ENCODE results near the gene BPIFA2.

Gene BPIFA2

DNA sequence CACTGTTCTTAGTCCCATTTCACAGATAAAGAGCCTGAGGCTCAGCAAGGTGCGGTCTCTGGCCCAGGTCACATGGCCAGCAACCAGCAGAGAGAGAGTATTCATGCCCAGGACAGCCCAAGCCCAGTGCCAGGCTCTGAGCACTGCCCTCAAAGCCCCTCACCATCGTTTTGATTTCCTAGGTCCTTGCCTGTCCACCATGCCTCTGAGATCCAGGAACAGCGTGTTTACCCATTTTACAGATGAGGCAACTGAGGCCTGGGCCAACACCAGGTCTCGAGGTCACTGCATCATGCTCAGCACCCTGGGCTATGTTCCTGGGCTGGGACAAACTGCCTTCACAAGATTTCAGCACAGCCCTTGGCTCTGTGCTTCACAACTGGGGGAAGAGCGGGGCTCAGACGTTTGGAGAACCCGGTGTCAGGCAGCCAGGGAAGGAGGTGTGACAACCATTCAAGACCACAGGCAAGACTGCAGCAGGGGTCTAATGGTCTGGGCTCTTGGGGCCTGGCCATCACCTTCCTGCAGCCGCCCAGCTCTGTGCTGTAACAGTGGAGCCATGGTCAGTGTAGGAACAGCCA lies 1.3 kb upstream of the BPIFA2 start:
- no peak overlapping the region for H3K4me3 ChIP-seq (ENCODE audit: low read depth, low read length)
- no peak for TF ChIP-seq CTCF (IDR thresholded peaks at IDR 0.05; ENCODE audit: borderline replicate concordance, insufficient read depth, low read depth, low read length)

DNA sequence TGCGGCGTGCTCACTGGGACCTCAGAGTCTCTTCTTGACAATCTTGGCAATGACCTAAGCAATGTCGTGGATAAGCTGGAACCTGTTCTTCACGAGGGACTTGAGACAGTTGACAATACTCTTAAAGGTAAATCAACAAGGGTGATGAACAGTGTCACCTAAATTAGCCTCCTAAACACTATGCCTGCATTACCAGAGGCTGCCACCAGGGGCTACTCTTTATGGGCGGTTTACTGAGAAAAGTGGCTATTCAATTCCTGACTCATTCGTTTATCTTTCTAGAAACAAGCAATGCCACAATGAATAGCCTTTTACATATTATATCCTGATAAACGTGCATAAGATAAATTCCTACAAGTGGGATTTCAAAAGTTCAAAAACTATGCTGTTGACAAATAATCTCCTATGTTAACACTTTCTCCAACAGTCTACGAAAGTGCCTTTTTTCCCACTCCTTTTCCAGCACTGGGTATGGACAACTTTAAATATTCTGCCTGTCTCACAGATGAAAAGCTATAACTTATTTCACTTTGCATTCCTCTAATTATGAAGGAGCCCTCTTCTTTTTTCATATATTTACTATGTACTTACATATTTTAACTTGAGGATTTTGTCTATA lies 1.3 kb downstream of the BPIFA2 start:
- H3K4me3 ChIP-seq (ENCODE audit: low read depth, low read length): no peak overlapping the region
- peak; percentile 68 for TF ChIP-seq CTCF (IDR thresholded peaks at IDR 0.05; ENCODE audit: borderline replicate concordance, insufficient read depth, low read depth, low read length)

DNA sequence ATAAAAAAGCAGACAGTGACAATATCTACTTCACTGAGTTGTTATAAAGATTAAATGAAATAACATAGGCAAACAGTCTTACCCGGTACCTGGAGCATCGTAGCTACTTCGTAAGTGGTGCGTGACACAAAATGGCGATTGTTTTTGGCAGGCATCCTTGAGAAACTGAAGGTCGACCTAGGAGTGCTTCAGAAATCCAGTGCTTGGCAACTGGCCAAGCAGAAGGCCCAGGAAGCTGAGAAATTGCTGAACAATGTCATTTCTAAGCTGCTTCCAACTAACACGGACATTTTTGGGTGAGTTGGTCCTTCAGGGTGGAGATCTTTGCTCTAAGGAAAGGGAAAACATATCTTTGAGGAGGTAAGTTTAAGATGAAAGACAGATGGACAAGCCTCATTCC lies 4.8 kb downstream of the BPIFA2 start:
- no peak overlapping the region for H3K4me3 ChIP-seq (ENCODE audit: low read depth, low read length)
- no peak for TF ChIP-seq CTCF (IDR thresholded peaks at IDR 0.05; ENCODE audit: borderline replicate concordance, insufficient read depth, low read depth, low read length)

GRCh38 chr20:33175123-33175522 lies 7.2 kb downstream of the BPIFA2 start:
- no peak overlapping the region for H3K4me3 ChIP-seq (ENCODE audit: low read depth, low read length)
- TF ChIP-seq CTCF (IDR thresholded peaks at IDR 0.05; ENCODE audit: borderline replicate concordance, insufficient read depth, low read depth, low read length): no peak

DNA sequence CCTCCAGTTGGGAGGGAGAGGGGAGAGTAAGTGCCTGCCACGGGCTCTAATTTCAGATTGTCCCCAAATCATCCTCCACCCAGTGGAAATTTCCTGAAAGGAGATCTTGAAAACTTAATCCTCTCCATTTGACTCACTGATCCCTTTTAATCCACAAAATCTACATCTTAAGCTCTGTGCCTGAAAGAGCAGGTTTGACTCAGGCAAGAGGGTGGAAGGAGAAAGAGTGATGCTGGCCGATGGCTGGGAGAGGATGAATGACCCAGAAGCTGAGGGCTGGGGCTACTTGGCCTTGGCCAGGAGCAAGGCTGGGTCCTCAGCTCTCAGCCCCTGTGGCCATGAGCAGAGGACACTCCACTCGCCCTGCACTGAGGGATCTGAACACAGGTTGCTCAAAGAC lies 8.1 kb downstream of the BPIFA2 start:
- TF ChIP-seq CTCF (IDR thresholded peaks at IDR 0.05; ENCODE audit: borderline replicate concordance, insufficient read depth, low read depth, low read length): no peak
- no peak overlapping the region for H3K4me3 ChIP-seq (ENCODE audit: low read depth, low read length)

- H3K4me3 ChIP-seq (ENCODE audit: low read depth, low read length): no peak overlapping the region
These were observed 9.9 kb downstream of the BPIFA2 start for GRCh38 chr20:33177866-33178265.

More at GRCh38 chr20:33177866-33178265, 9.9 kb downstream of the BPIFA2 start:
- no peak for TF ChIP-seq CTCF (IDR thresholded peaks at IDR 0.05; ENCODE audit: borderline replicate concordance, insufficient read depth, low read depth, low read length)
